WTC11 (cell line): ENCODE measurements around the gene ZXDC. TPM values are rescaled to one million over a fixed set of nuclear protein-coding genes. Genes with fewer than 3 reads are reported as not detected.

Source experiments
- ATAC-seq: fragments of 200-7000 bp; cut with Tn5 transposase; 2 replicates; pipeline ENCODE4 v1.10.0; 2021; ENCODE audit warnings: mild to moderate bottlenecking, moderate library complexity
- CTCF ChIA-PET: fragments of 300-600 bp; sonication (Branson Sonifier 250); formaldehyde crosslinking; loops from one replicate; lab custom pipeline; 2021; ENCODE audit warnings: antibody characterized with exemption; lab: Charles Lee
- POLR2A ChIA-PET: fragments of 350-600 bp; sonication (Branson Sonifier 250); formaldehyde crosslinking; loops from one replicate; lab custom pipeline; 2021; ENCODE audit warnings: antibody characterized with exemption; lab: Charles Lee
- DNase-seq: peaks from one replicate; pipeline ENCODE4 v3.0.0; 2021; ENCODE audit warnings: low spot score
- H3K27ac Mint-ChIP-seq: 2 replicates; pipeline ENCODE4 v1.8.0; 2021; ENCODE audit warnings: mixed read lengths
- H3K27me3 Mint-ChIP-seq: 2 replicates; pipeline ENCODE4 v1.8.0; 2021; ENCODE audit warnings: low read depth, mild to moderate bottlenecking, moderate library complexity, mixed read lengths
- H3K36me3 Mint-ChIP-seq: 2 replicates; pipeline ENCODE4 v1.8.0; 2021; ENCODE audit warnings: mixed read lengths
- H3K4me1 Mint-ChIP-seq: 2 replicates; pipeline ENCODE4 v1.8.0; 2022; ENCODE audit warnings: mixed read lengths
- H3K4me3 Mint-ChIP-seq: 2 replicates; pipeline ENCODE4 v1.8.0; 2021; ENCODE audit warnings: mild to moderate bottlenecking, moderate library complexity, mixed read lengths
- H3K9me3 Mint-ChIP-seq: 2 replicates; pipeline ENCODE4 v1.8.0; 2021; ENCODE audit warnings: mixed read lengths
- ATF1 ChIP-seq: sonication (generic); formaldehyde crosslinking; IDR thresholded peaks from 2 replicates; pipeline ENCODE4 v1.8.1; 2023; ENCODE audit warnings: mild to moderate bottlenecking, moderate library complexity, missing genetic modification reagents
- CREM ChIP-seq: sonication (generic); formaldehyde crosslinking; IDR thresholded peaks from 2 replicates; pipeline ENCODE4 v1.8.1; 2022; ENCODE audit warnings: mild to moderate bottlenecking, missing genetic modification reagents, moderate library complexity
- E2F4 ChIP-seq: sonication (generic); formaldehyde crosslinking; IDR thresholded peaks from 2 replicates; pipeline ENCODE4 v1.8.1; 2022; ENCODE audit warnings: low read depth, mild to moderate bottlenecking, moderate library complexity, missing genetic modification reagents, borderline replicate concordance
- ESRRA ChIP-seq: sonication (generic); formaldehyde crosslinking; IDR thresholded peaks from 2 replicates; pipeline ENCODE4 v1.8.1; 2022; ENCODE audit warnings: mild to moderate bottlenecking, missing genetic modification reagents, borderline replicate concordance
- FOXJ3 ChIP-seq: sonication (generic); formaldehyde crosslinking; IDR thresholded peaks from 2 replicates; pipeline ENCODE4 v1.9.0; 2021; ENCODE audit warnings: missing genetic modification reagents, mild to moderate bottlenecking, borderline replicate concordance
- GTF2I ChIP-seq: fragments of 250-450 bp; sonication (Bioruptor Pico); conservative IDR thresholded peaks from 2 replicates; pipeline ENCODE4 v1.4.0; 2021; ENCODE audit warnings: mild to moderate bottlenecking
- JAZF1 ChIP-seq: fragments of 250-450 bp; sonication (Bioruptor Pico); IDR thresholded peaks from 2 replicates; pipeline ENCODE4 v1.9.0; 2021; ENCODE audit warnings: moderate library complexity, mild to moderate bottlenecking, inconsistent platforms
- JUN ChIP-seq: sonication (generic); formaldehyde crosslinking; IDR thresholded peaks from 2 replicates; pipeline ENCODE4 v1.8.0; 2023; ENCODE audit warnings: mild to moderate bottlenecking, missing genetic modification reagents
- NFE2L1 ChIP-seq: sonication (generic); formaldehyde crosslinking; IDR thresholded peaks from 2 replicates; pipeline ENCODE4 v1.8.1; 2023; ENCODE audit warnings: missing genetic modification reagents
- NR2C2 ChIP-seq: sonication (generic); formaldehyde crosslinking; IDR thresholded peaks from 2 replicates; pipeline ENCODE4 v1.8.0; 2022; ENCODE audit warnings: mild to moderate bottlenecking, missing genetic modification reagents
- NR3C1 ChIP-seq: sonication (generic); formaldehyde crosslinking; conservative IDR thresholded peaks from 2 replicates; pipeline ENCODE4 v1.8.1; 2023; ENCODE audit warnings: low read depth, mild to moderate bottlenecking, missing genetic modification reagents
- PRRX2 ChIP-seq: fragments of 250-450 bp; sonication (Bioruptor Pico); IDR thresholded peaks from 2 replicates; pipeline ENCODE4 v1.8.0; 2021; ENCODE audit warnings: mild to moderate bottlenecking
- RELA ChIP-seq: sonication (generic); formaldehyde crosslinking; IDR thresholded peaks from 2 replicates; pipeline ENCODE4 v1.8.1; 2022; ENCODE audit warnings: missing genetic modification reagents, mild to moderate bottlenecking, borderline replicate concordance
- SMAD4 ChIP-seq: sonication (generic); formaldehyde crosslinking; IDR thresholded peaks from 2 replicates; pipeline ENCODE4 v1.8.0; 2022; ENCODE audit warnings: mild to moderate bottlenecking, missing genetic modification reagents
- SOX15 ChIP-seq: fragments of 250-450 bp; sonication (Bioruptor Pico); IDR thresholded peaks from 2 replicates; pipeline ENCODE4 v1.9.0; 2021; ENCODE audit warnings: mild to moderate bottlenecking
- TEAD1 ChIP-seq: sonication (generic); formaldehyde crosslinking; IDR thresholded peaks from 2 replicates; pipeline ENCODE4 v1.8.0; 2022; ENCODE audit warnings: mild to moderate bottlenecking, missing genetic modification reagents
- ZBTB21 ChIP-seq: sonication (generic); formaldehyde crosslinking; IDR thresholded peaks from 2 replicates; pipeline ENCODE4 v1.8.1; 2023; ENCODE audit warnings: mild to moderate bottlenecking, missing genetic modification reagents, borderline replicate concordance
- ZNF263 ChIP-seq: sonication (generic); formaldehyde crosslinking; IDR thresholded peaks from 2 replicates; pipeline ENCODE4 v1.8.1; 2022; ENCODE audit warnings: low read depth, mild to moderate bottlenecking, moderate library complexity, missing genetic modification reagents
- ZNF317 ChIP-seq: sonication (generic); formaldehyde crosslinking; IDR thresholded peaks from 2 replicates; pipeline ENCODE4 v1.8.1; 2023; ENCODE audit warnings: low read depth, mild to moderate bottlenecking, moderate library complexity, missing genetic modification reagents, borderline replicate concordance
- ZNF396 ChIP-seq: fragments of 250-450 bp; sonication (Bioruptor Pico); IDR thresholded peaks from 2 replicates; pipeline ENCODE4 v1.8.0; 2021; ENCODE audit warnings: mild to moderate bottlenecking, moderate library complexity, borderline replicate concordance
- ZNF671 ChIP-seq: fragments of 250-450 bp; sonication (Bioruptor Pico); IDR thresholded peaks from 2 replicates; pipeline ENCODE4 v1.8.0; 2021; ENCODE audit warnings: mild to moderate bottlenecking
- total RNA-seq: library from RNA; stranded (reverse); gene quantifications from 3 replicates; pipeline ENCODE4 v1.2.3, GENCODE V29; 2021
- TF ChIP-seq, protein P1 (sequence below): fragments of 250-450 bp; sonication (Bioruptor Pico); IDR thresholded peaks from 2 replicates; pipeline ENCODE4 v1.9.0; 2021; ENCODE audit warnings: mild to moderate bottlenecking
- TF ChIP-seq, protein P2 (sequence below): sonication (generic); formaldehyde crosslinking; IDR thresholded peaks from 2 replicates; pipeline ENCODE4 v1.8.1; 2023; ENCODE audit warnings: mild to moderate bottlenecking, missing genetic modification reagents
- TF ChIP-seq, protein P3 (sequence below): fragments of 250-450 bp; sonication (Bioruptor Pico); IDR thresholded peaks from 2 replicates; pipeline ENCODE4 v1.9.0; 2021; ENCODE audit warnings: moderate library complexity, mild to moderate bottlenecking, inconsistent platforms, borderline replicate concordance
- TF ChIP-seq, protein P4 (sequence below): sonication (generic); formaldehyde crosslinking; IDR thresholded peaks from 2 replicates; pipeline ENCODE4 v1.8.0; 2023; ENCODE audit warnings: missing genetic modification reagents, mild to moderate bottlenecking, borderline replicate concordance
- TF ChIP-seq, protein P5 (sequence below): sonication (generic); formaldehyde crosslinking; IDR thresholded peaks from 2 replicates; pipeline ENCODE4 v1.8.1; 2022; ENCODE audit warnings: missing genetic modification reagents, borderline replicate concordance

The ZXDC gene
- total RNA-seq, 1 experiment from 2014 or later, result 34.7 TPM

DNA sequence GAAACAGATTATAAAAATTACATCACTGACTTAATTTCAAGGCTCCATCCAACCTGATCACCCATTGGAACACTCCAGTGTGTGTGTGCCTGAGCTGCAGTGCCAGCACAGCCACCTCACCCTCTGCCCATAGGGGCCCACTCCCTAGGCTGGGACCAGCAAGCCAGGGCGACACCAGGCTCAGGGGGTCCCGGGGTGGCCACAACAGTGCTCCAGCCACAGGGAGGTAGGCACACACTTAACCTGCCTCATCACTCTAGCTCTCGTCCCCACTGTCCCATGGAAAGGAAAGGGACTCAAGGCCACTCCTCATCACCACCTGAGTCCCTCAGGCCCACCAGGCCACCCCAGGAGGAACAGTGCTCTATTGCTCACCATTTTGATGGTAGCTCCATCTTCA is 24.9 kb downstream of the ZXDC start:
- Mint-ChIP-seq H3K4me1 (peaks cover 15% of the 10 kb centered on the region), H3K27me3 (no peaks in the 10 kb centered on the region)
- CTCF ChIA-PET, result no interaction called here
- no peak for ATAC-seq
- TF ChIP-seq TEAD1 (CRISPR knock-in tag) (no peak), ZNF396 (CRISPR knock-in tag) (no peak), NR2C2 (CRISPR knock-in tag) (no peak), ATF1 (CRISPR knock-in tag) (no peak), SOX15 (CRISPR knock-in tag) (no peak), PRRX2 (no peak), SMAD4 (CRISPR knock-in tag) (no peak), JUN (CRISPR knock-in tag) (no peak), NR3C1 (CRISPR knock-in tag) (no peak), JAZF1 (no peak), ZBTB21 (CRISPR knock-in tag) (no peak), ZNF317 (no peak), ZNF263 (CRISPR knock-in tag) (no peak), FOXJ3 (CRISPR knock-in tag) (no peak), CREM (CRISPR knock-in tag) (no peak), NFE2L1 (CRISPR knock-in tag) (no peak)
- TF ChIP-seq, protein P1, sequence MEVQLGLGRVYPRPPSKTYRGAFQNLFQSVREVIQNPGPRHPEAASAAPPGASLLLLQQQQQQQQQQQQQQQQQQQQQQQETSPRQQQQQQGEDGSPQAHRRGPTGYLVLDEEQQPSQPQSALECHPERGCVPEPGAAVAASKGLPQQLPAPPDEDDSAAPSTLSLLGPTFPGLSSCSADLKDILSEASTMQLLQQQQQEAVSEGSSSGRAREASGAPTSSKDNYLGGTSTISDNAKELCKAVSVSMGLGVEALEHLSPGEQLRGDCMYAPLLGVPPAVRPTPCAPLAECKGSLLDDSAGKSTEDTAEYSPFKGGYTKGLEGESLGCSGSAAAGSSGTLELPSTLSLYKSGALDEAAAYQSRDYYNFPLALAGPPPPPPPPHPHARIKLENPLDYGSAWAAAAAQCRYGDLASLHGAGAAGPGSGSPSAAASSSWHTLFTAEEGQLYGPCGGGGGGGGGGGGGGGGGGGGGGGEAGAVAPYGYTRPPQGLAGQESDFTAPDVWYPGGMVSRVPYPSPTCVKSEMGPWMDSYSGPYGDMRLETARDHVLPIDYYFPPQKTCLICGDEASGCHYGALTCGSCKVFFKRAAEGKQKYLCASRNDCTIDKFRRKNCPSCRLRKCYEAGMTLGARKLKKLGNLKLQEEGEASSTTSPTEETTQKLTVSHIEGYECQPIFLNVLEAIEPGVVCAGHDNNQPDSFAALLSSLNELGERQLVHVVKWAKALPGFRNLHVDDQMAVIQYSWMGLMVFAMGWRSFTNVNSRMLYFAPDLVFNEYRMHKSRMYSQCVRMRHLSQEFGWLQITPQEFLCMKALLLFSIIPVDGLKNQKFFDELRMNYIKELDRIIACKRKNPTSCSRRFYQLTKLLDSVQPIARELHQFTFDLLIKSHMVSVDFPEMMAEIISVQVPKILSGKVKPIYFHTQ (CRISPR knock-in tag), result no peak
- TF ChIP-seq, protein P2, sequence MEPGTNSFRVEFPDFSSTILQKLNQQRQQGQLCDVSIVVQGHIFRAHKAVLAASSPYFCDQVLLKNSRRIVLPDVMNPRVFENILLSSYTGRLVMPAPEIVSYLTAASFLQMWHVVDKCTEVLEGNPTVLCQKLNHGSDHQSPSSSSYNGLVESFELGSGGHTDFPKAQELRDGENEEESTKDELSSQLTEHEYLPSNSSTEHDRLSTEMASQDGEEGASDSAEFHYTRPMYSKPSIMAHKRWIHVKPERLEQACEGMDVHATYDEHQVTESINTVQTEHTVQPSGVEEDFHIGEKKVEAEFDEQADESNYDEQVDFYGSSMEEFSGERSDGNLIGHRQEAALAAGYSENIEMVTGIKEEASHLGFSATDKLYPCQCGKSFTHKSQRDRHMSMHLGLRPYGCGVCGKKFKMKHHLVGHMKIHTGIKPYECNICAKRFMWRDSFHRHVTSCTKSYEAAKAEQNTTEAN (CRISPR knock-in tag), result no peak
- TF ChIP-seq, protein P3, sequence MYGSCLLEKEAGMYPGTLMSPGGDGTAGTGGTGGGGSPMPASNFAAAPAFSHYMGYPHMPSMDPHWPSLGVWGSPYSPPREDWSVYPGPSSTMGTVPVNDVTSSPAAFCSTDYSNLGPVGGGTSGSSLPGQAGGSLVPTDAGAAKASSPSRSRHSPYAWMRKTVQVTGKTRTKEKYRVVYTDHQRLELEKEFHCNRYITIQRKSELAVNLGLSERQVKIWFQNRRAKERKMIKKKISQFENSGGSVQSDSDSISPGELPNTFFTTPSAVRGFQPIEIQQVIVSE (CRISPR knock-in tag), result no peak
- TF ChIP-seq, all 79 proteins: peak for 0
- no peak overlapping the region for H3K4me3 Mint-ChIP-seq
- DNase-seq, result no peak
- peaks cover 31% of the 10 kb centered on the region for H3K36me3 Mint-ChIP-seq
- POLR2A ChIA-PET, result no interaction called here
- H3K9me3 Mint-ChIP-seq, result no peaks in the 10 kb centered on the region
- H3K27ac Mint-ChIP-seq, result no peak overlapping the region

GRCh38 chr3:126450219-126450618 is 25.5 kb downstream of the ZXDC start:
- TF ChIP-seq ATF1 (CRISPR knock-in tag), result no peak
- no peak for TF ChIP-seq ESRRA (CRISPR knock-in tag)
- TF ChIP-seq ZNF671 (CRISPR knock-in tag), result no peak
- TF ChIP-seq GTF2I, result no peak
- TF ChIP-seq, protein P4, sequence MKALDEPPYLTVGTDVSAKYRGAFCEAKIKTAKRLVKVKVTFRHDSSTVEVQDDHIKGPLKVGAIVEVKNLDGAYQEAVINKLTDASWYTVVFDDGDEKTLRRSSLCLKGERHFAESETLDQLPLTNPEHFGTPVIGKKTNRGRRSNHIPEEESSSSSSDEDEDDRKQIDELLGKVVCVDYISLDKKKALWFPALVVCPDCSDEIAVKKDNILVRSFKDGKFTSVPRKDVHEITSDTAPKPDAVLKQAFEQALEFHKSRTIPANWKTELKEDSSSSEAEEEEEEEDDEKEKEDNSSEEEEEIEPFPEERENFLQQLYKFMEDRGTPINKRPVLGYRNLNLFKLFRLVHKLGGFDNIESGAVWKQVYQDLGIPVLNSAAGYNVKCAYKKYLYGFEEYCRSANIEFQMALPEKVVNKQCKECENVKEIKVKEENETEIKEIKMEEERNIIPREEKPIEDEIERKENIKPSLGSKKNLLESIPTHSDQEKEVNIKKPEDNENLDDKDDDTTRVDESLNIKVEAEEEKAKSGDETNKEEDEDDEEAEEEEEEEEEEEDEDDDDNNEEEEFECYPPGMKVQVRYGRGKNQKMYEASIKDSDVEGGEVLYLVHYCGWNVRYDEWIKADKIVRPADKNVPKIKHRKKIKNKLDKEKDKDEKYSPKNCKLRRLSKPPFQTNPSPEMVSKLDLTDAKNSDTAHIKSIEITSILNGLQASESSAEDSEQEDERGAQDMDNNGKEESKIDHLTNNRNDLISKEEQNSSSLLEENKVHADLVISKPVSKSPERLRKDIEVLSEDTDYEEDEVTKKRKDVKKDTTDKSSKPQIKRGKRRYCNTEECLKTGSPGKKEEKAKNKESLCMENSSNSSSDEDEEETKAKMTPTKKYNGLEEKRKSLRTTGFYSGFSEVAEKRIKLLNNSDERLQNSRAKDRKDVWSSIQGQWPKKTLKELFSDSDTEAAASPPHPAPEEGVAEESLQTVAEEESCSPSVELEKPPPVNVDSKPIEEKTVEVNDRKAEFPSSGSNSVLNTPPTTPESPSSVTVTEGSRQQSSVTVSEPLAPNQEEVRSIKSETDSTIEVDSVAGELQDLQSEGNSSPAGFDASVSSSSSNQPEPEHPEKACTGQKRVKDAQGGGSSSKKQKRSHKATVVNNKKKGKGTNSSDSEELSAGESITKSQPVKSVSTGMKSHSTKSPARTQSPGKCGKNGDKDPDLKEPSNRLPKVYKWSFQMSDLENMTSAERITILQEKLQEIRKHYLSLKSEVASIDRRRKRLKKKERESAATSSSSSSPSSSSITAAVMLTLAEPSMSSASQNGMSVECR, result no peak
- TF ChIP-seq JAZF1, result no peak
- no peak for TF ChIP-seq RELA
- TF ChIP-seq E2F4 (CRISPR knock-in tag), result no peak
- TF ChIP-seq, protein P5, sequence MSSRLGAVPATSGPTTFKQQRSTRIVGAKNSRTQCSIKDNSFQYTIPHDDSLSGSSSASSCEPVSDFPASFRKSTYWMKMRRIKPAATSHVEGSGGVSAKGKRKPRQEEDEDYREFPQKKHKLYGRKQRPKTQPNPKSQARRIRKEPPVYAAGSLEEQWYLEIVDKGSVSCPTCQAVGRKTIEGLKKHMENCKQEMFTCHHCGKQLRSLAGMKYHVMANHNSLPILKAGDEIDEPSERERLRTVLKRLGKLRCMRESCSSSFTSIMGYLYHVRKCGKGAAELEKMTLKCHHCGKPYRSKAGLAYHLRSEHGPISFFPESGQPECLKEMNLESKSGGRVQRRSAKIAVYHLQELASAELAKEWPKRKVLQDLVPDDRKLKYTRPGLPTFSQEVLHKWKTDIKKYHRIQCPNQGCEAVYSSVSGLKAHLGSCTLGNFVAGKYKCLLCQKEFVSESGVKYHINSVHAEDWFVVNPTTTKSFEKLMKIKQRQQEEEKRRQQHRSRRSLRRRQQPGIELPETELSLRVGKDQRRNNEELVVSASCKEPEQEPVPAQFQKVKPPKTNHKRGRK (CRISPR knock-in tag), result no peak

More at GRCh38 chr3:126450219-126450618, 25.5 kb downstream of the ZXDC start:
- no peak for ATAC-seq
- H3K27me3 Mint-ChIP-seq, result no peaks in the 10 kb centered on the region
- peaks cover 16% of the 10 kb centered on the region for H3K4me1 Mint-ChIP-seq
- ChIA-PET POLR2A (no interaction called here), CTCF (no interaction called here)
- DNase-seq, result no peak
- no peak overlapping the region for H3K4me3 Mint-ChIP-seq
- no peak overlapping the region for H3K27ac Mint-ChIP-seq
- peaks cover 28% of the 10 kb centered on the region for H3K36me3 Mint-ChIP-seq
- no peaks in the 10 kb centered on the region for H3K9me3 Mint-ChIP-seq
